GM18519 (cell line): ENCODE data around the gene PLSCR4.
"Not testable (repeated sequence)": the region's sequence is repeated elsewhere in the genome, so short reads cannot be mapped to it uniquely, and the experiment has no call there.

ENCODE experiments used
- ATAC-seq: cut with Tn5 transposase; IDR thresholded peaks from one replicate; pipeline ENCODE4 v1.9.1; 2021; ENCODE audit warnings: mild to moderate bottlenecking, moderate library complexity; ENCODE audit not compliant: unreplicated experiment, low FRiP score

PLSCR4 gene

GRCh38 chr3:146250449-146251382, at the start of gene PLSCR4:
PLSCR4 (minus strand) TSS chr3:146251105; CDS start chr3:146222071, 29,034 bp downstream.
- ATAC-seq = no peak

GRCh38 chr3:146293401-146293800, 42.5 kb upstream of the PLSCR4 start:
- ATAC-seq = not testable (repeated sequence)

GRCh38 chr3:146283781-146284445, 33.0 kb upstream of the PLSCR4 start:
- no peak for ATAC-seq

GRCh38 chr3:146280864-146281263, 30.0 kb upstream of the PLSCR4 start:
- ATAC-seq = no peak

GRCh38 chr3:146279951-146280350, 29.0 kb upstream of the PLSCR4 start:
- no peak for ATAC-seq

- ATAC-seq = no peak
Observed at GRCh38 chr3:146279013-146279412, 28.1 kb upstream of the PLSCR4 start.

GRCh38 chr3:146277953-146278631, 27.2 kb upstream of the PLSCR4 start:
- no peak for ATAC-seq

GRCh38 chr3:146275476-146275875, 24.6 kb upstream of the PLSCR4 start:
- no peak for ATAC-seq

GRCh38 chr3:146274833-146275232, 23.9 kb upstream of the PLSCR4 start:
- no peak for ATAC-seq

- ATAC-seq = no peak
Observed at GRCh38 chr3:146273721-146274407, 23.0 kb upstream of the PLSCR4 start.

GRCh38 chr3:146271180-146271579, 20.3 kb upstream of the PLSCR4 start:
- ATAC-seq = no peak

- ATAC-seq = no peak
Observed at GRCh38 chr3:146269271-146269670, 18.4 kb upstream of the PLSCR4 start.

- no peak for ATAC-seq
Observed at GRCh38 chr3:146268535-146269219, 17.8 kb upstream of the PLSCR4 start.

- ATAC-seq = no peak
Observed at GRCh38 chr3:146265720-146266119, 14.8 kb upstream of the PLSCR4 start.

GRCh38 chr3:146262371-146263110, 11.6 kb upstream of the PLSCR4 start:
- ATAC-seq = no peak

- no peak for ATAC-seq
Observed at GRCh38 chr3:146259880-146260589, 9.1 kb upstream of the PLSCR4 start.

GRCh38 chr3:146256851-146257486, 6.1 kb upstream of the PLSCR4 start:
- no peak for ATAC-seq

GRCh38 chr3:146252445-146252844, 1.5 kb upstream of the PLSCR4 start:
- not testable (repeated sequence) for ATAC-seq
